Measurements from ENCODE around the gene TMEM63C.
A peak's percentile ranks its signal among the peaks of the same experiment; 100 is the strongest.

Gene TMEM63C, protein sequence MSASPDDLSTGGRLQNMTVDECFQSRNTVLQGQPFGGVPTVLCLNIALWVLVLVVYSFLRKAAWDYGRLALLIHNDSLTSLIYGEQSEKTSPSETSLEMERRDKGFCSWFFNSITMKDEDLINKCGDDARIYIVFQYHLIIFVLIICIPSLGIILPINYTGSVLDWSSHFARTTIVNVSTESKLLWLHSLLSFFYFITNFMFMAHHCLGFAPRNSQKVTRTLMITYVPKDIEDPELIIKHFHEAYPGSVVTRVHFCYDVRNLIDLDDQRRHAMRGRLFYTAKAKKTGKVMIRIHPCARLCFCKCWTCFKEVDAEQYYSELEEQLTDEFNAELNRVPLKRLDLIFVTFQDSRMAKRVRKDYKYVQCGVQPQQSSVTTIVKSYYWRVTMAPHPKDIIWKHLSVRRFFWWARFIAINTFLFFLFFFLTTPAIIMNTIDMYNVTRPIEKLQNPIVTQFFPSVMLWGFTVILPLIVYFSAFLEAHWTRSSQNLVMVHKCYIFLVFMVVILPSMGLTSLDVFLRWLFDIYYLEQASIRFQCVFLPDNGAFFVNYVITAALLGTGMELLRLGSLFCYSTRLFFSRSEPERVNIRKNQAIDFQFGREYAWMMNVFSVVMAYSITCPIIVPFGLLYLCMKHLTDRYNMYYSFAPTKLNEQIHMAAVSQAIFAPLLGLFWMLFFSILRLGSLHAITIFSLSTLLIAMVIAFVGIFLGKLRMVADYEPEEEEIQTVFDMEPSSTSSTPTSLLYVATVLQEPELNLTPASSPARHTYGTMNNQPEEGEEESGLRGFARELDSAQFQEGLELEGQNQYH

DNA sequence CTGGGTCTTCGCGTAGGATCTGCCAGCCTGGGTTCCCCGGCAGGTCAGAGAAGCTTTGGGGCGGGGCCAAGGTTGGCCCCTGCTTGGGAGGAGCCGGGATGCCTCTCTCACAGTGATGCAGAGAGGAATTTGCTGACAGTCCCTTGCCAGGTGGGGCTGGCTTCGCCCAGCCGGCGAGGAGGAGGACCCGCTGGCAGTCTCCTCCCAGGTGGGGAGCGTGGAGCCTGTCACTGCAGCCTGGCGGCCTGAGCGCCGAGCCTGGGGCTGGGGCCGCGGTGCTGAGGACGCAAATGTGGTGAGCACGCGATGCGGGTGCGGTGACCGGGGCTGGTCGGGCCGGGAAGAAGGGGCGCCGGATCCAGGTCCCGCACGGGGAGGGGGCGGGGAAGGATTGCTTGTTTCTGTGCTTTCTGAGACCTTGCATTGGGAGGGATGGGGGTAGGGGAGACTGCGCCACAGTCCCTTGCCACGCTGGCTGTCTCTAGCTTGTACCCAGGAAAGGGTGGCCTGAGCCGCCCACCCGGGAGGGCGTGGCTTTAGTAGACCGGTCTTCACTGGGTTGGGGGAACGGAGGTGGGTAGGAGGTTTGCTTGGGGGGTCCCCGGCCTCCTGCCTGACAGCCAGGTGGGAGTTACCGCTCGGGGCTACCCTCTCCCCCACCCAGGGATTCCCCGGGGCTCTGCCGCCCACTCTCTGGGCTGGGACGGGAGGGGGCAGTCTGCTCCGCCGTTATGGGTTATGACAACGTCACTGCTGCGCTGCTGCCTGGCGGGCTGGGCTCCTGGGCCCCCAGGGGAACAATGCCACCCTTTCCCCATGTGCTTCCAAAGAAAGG lies at the start of gene TMEM63C:
TSS of gene TMEM63C (plus strand) at position 196 of the 835 bp plus-strand sequence. CDS start 37,016 bp downstream, outside the sequence.
- DNase-seq (ENCODE audit: low read depth in 3 of 3) = peak; percentile 32 to 59 (median 43)

DNA sequence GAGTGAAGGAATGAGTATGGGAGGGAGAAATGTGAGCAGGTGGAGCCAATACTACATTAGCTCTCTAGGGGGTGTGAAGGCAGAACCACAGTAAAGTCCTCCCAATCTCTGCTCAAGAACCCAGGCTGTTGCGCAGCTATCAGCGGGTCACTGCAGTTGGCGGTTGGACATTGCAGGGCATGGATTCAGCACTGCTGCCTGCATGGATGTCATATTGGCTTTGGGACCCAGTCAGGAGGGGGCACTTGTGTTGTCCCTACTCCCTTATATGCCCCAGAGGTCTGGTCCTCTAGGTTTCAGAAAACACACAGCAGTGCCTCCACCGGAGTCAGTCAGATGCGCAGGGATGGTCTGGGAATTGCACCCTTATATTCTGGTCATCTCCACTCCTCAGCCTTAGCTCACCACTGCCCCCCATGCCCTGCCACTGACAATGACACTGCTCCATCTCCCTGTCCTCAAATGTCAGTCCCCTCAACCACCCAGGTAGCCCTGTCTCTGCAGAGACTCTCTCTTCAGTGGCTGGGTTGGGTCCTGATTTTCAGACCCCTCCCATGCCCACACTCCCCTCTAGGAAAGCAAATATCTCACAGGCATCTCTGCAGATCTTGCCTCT lies 49.6 kb upstream of the TMEM63C start:
- no peak for DNase-seq (ENCODE audit: low read depth in 3 of 3)

DNA sequence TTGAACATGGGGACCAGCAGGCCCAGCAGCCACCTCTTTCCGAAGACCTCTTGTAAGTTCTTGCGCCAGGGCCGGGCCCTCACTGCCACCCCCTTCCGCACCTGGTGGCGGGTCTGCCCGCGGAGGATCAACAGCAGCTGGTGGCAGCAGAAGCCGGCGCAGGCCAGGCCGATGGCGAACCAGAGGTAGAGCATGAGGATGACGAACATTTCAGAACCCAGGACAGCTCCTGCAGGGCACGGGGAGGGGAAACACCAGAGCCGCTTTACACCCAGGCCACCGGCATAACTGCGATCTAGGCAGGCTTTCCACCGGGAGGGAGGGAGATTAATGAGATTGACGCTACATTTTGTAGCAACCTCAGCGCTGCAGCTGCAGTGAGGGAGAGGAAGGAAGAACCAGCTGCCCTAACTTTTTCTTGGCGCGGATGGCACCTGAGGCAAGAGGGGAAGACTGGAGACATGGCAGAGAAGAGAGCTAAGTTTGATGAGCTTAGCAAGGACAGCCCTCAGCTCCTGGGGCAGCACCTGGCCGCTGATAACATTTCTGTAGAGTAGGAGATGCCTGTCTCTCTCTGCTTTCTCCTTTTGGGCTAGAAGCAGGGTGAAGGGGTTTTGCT lies 47.8 kb upstream of the TMEM63C start:
- DNase-seq (ENCODE audit: low read depth in 3 of 3) = peak; percentile 27 to 68 (median 38)

GRCh38 chr14:77139022-77139421 lies 42.6 kb upstream of the TMEM63C start:
- DNase-seq (ENCODE audit: low read depth in 3 of 3) = no peak

- DNase-seq (ENCODE audit: low read depth in 3 of 3) = peak; percentile 20 to 54 (median 35)
Observed at GRCh38 chr14:77139540-77140358, 41.8 kb upstream of the TMEM63C start.

GRCh38 chr14:77140359-77141213 lies 41.0 kb upstream of the TMEM63C start:
- DNase-seq (ENCODE audit: low read depth in 3 of 3) = no peak

DNA sequence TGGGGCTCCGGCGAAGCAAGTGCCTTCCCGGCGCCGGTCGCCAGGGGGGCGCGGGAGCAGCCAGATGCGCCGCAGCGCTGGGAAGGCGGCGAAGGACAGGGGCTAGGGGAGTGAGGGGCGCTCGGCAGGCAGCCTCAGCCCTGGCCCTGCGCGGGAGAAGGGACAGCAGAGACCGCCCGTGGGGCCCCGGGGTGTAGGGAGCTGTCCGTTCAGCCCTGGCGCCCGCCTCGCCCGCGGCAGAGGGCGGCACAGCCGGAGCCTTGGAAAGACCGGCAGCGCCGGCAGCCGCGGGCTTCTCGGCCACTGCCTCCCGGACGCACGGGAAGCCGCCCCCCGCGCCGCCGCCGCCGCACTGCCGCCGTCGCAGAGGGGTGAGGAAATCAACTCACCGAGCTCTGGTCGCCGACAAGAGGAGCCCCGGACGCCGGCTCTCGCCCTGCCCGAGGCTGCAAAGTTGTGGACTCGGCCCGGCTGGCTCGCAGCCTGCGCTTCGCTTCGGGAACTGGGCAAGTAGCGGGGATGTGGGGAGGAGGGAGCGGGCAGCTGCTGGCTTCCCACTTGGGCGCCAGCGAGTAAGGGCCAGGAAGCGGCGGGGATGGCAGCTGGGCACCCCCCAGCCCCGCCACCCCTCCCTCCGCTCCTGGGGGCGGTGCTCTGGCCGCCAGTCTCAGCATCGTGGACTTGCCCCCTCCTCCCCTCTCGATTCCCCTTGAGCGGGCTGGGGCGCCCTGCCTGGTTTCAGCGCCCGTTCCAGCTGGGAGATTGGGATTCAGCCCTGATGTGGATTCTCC lies 40.2 kb upstream of the TMEM63C start, which contains the start of gene ZDHHC22:
TSS of gene ZDHHC22 (minus strand) at position 578 of the 791 bp plus-strand sequence. CDS start 2,053 bp downstream, outside the sequence.
- no peak for DNase-seq (ENCODE audit: low read depth in 3 of 3)

GRCh38 chr14:77142005-77142800 lies 39.4 kb upstream of the TMEM63C start:
- no peak for DNase-seq (ENCODE audit: low read depth in 3 of 3)

- DNase-seq (ENCODE audit: low read depth in 3 of 3) = no peak
Observed at GRCh38 chr14:77143071-77143470, 38.5 kb upstream of the TMEM63C start.

DNA sequence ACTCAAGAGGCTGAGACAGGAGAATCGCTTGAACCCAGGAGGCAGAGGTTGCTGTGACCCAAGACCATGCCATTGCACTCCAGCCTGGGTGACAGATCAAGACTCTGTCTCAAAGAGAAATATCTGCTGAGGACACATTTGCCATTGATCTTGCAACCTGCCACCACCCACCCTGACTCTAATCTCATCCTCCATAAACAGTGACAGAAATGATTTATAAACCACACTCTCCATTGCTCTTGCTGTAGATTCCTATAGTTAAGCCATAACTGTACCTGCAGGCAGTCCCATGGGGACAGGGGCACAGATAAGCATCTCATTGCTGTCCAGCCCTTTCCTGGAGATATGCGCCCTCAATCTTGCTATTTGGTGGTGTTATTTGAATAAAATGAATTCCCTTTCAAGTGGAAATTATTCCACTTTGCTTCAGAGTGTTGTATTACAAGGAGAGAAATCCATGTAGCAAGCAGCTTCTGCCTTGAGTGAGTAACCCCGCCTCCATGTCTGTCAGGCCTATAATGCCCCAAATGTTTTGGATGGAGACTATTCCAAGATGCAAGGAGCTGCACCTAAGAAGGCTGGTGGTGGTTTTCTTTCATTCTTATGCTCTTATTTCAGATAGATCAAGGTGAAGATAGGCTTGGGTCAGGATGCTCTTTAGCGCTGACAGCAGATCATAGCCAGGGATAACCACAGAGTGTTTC lies 37.0 kb upstream of the TMEM63C start:
- DNase-seq (ENCODE audit: low read depth in 3 of 3) = no peak

DNA sequence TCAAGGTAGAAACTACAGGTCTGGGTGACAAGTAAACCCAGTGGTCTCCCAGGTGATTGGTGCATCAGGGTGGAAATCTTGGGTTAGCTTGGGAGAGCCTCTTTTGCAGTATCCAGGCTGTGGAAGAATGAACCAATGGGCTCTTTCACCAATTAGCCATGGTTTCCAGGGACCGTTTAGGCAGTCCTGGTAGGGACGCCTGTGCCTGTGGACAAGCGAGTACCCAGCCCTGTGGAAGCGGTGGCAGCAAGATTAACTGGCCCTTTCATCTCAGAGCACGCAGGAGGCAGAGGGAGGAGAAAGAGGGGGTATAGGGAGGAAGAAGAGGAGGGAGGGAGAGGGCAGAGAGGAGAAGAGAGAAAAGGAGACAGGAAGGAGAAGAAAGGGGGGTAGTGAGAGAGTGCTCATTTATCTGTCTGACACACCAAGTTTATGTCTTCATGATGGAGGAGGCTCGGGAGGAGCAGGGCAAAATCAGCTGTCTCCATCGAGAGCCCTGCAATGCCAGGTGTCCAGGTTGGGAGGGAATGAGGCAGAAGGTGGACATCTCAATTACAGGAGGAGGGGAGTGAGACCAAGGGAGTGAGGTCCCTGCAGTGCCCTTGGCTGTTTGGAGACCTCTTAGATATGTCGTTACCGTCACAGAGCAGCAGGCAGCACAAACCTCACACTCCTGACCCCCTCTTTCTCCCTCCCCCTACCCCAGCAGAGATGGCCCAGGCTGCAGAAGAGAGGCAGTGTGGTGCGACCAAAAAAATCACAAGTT lies 35.4 kb upstream of the TMEM63C start:
- no peak for DNase-seq (ENCODE audit: low read depth in 3 of 3)

- DNase-seq (ENCODE audit: low read depth in 3 of 3) = no peak
Observed at GRCh38 chr14:77148510-77149231, 32.9 kb upstream of the TMEM63C start.

GRCh38 chr14:77151245-77151644 lies 30.4 kb upstream of the TMEM63C start:
- DNase-seq (ENCODE audit: low read depth in 3 of 3) = no peak

- no peak for DNase-seq (ENCODE audit: low read depth in 3 of 3)
Observed at GRCh38 chr14:77151918-77152588, 29.5 kb upstream of the TMEM63C start.

DNA sequence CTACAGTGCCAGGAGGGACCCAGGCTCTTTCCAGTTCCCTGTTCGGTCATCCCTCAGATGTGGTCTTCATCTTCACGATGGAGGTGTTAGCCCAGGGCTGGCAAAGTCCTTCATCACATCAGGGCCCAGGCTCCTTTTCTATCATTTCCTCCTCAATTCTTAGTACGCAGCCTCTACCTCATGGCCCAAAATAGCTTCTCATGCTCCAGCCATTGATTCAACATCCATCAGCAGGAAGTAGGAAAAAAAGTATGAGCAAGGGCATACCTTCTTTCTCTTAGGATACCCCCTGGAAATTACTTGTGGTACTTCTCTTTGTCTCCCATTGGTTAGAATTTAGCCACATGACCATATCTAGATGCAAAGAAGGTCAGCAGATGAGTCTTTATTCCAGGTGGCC lies 27.8 kb upstream of the TMEM63C start:
- no peak for DNase-seq (ENCODE audit: low read depth in 3 of 3)
